Hepatocyte (in vitro differentiated cells): ENCODE measurements around the gene ACHE. TPM values are rescaled to one million over a fixed set of nuclear protein-coding genes. Genes with fewer than 3 reads are reported as not detected.

Experiments used
- DNase-seq: peaks from one replicate; pipeline ENCODE4 v3.0.0-alpha.2; 2016; ENCODE audit warnings: low spot score
- H2AFZ ChIP-seq: fragments of 200-600 bp; sonication (generic); 2 replicates; pipeline ENCODE4 v1.6.0; 2016; ENCODE audit warnings: antibody characterized with exemption, mild to moderate bottlenecking
- H3K27ac ChIP-seq: fragments of 200-600 bp; sonication (generic); 2 replicates; pipeline ENCODE4 v1.5.1; 2016; ENCODE audit warnings: mild to moderate bottlenecking
- H3K27me3 ChIP-seq: fragments of 200-600 bp; sonication (generic); 2 replicates; pipeline ENCODE4 v1.6.1; 2016
- H3K36me3 ChIP-seq: fragments of 200-600 bp; sonication (generic); replicated peaks from 2 replicates; pipeline ENCODE4 v1.5.1; 2016; ENCODE audit warnings: low read depth; ENCODE audit not compliant: insufficient read depth
- H3K4me1 ChIP-seq: fragments of 200-600 bp; sonication (generic); 2 replicates; pipeline ENCODE4 v1.5.1; 2016; ENCODE audit warnings: mild to moderate bottlenecking, moderate library complexity; ENCODE audit not compliant: insufficient read depth
- H3K4me2 ChIP-seq: fragments of 200-600 bp; sonication (generic); 2 replicates; pipeline ENCODE4 v1.6.0; 2016
- H3K4me3 ChIP-seq: fragments of 200-600 bp; sonication (generic); 2 replicates; pipeline ENCODE4 v1.5.1; 2016; ENCODE audit warnings: mild to moderate bottlenecking
- H3K79me2 ChIP-seq: fragments of 200-600 bp; sonication (generic); 2 replicates; pipeline ENCODE4 v1.6.0; 2017; ENCODE audit warnings: mild to moderate bottlenecking
- H3K9me2 ChIP-seq: fragments of 200-600 bp; sonication (generic); replicated peaks from 2 replicates; pipeline ENCODE4 v1.6.0; 2017; ENCODE audit warnings: mild to moderate bottlenecking; ENCODE audit not compliant: insufficient read depth
- H3K9me3 ChIP-seq: fragments of 200-600 bp; sonication (generic); 2 replicates; pipeline ENCODE4 v1.5.1; 2016; ENCODE audit warnings: low read depth, mild to moderate bottlenecking
- H4K20me1 ChIP-seq: fragments of 200-600 bp; sonication (generic); 2 replicates; pipeline ENCODE4 v1.6.0; 2016; ENCODE audit warnings: mild to moderate bottlenecking; ENCODE audit not compliant: insufficient read depth, poor library complexity, severe bottlenecking
- EZH2 ChIP-seq: fragments of 200-600 bp; sonication (generic); IDR thresholded peaks from 2 replicates; pipeline ENCODE4 v1.6.1; 2016; ENCODE audit warnings: antibody characterized with exemption, mild to moderate bottlenecking, borderline replicate concordance
- EZH2phosphoT487 ChIP-seq: fragments of 200-600 bp; sonication (generic); IDR thresholded peaks from one replicate; pipeline ENCODE4 v1.6.1; 2018; ENCODE audit warnings: antibody characterized with exemption, mild to moderate bottlenecking, low read depth, moderate library complexity; ENCODE audit not compliant: unreplicated experiment, severe bottlenecking
- WGBS: methylation state at CpG from one replicate; pipeline ENCODE4 v1.1.6; 2016; ENCODE audit warnings: low lambda C conversion rate; ENCODE audit errors: missing lambda C conversion rate; 5-methylcytosine and 5-hydroxymethylcytosine counted together
- polyA plus RNA-seq: library from polyadenylated mRNA; unstranded; fragments of >200 nt; fragmentation: Nextera tagmentation; extraction: Ambion mirVana; gene quantifications from 2 replicates; pipeline ENCODE4 v1.2.1, GENCODE V29; 2016
- total RNA-seq: library from RNA; depleted of rRNA; stranded (reverse); fragments of >200 nt; gene quantifications from 2 replicates; pipeline ENCODE4 v1.2.3, GENCODE V29; 2014
- TF ChIP-seq, protein P1 (sequence below): fragments of 200-600 bp; sonication (generic); IDR thresholded peaks from 2 replicates; pipeline ENCODE4 v1.5.1; 2016; ENCODE audit warnings: antibody characterized with exemption, mild to moderate bottlenecking; ENCODE audit not compliant: poor library complexity

ACHE gene
- total and polyA plus RNA-seq, 2 experiments from 2014 or later: 4.6 to 16.3 TPM

DNA sequence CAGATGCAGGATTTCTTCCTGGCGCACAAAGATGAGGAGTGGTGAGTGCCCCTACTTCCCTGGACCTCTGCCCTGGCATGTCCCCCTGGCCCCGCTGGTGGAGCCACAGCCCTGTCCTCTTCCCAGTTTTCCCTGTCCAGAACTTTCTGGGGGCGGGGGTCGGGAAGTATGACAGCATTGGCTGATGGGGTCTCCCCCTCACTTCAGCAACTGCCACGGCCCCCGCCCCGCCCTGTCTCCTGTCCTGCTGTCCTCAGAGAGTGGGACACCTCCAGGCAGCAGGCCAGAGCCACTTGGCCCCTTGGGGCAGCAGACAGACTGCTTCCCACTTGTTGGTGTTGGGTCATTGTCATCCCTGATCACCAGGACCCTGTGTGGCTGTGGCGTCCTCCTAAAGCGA, 13.5 kb downstream of the ACHE start:
- Histone ChIP-seq H3K9me2 (no peaks in the 10 kb centered on the region), H3K4me1 (peaks cover 10% of the 10 kb centered on the region), H2AFZ (no peak overlapping the region), H3K27ac (no peak overlapping the region), H3K79me2 (peaks cover 80% of the 10 kb centered on the region), H4K20me1 (peaks cover 49% of the 10 kb centered on the region), H3K9me3 (no peaks in the 10 kb centered on the region), H3K4me2 (no peak overlapping the region), H3K36me3 (no peaks in the 10 kb centered on the region), H3K27me3 (no peaks in the 10 kb centered on the region), H3K4me3 (no peak overlapping the region)
- 95% methylated on average over 9 of the region's 9 CpGs for WGBS
- no peak for DNase-seq
- TF ChIP-seq, protein P1, sequence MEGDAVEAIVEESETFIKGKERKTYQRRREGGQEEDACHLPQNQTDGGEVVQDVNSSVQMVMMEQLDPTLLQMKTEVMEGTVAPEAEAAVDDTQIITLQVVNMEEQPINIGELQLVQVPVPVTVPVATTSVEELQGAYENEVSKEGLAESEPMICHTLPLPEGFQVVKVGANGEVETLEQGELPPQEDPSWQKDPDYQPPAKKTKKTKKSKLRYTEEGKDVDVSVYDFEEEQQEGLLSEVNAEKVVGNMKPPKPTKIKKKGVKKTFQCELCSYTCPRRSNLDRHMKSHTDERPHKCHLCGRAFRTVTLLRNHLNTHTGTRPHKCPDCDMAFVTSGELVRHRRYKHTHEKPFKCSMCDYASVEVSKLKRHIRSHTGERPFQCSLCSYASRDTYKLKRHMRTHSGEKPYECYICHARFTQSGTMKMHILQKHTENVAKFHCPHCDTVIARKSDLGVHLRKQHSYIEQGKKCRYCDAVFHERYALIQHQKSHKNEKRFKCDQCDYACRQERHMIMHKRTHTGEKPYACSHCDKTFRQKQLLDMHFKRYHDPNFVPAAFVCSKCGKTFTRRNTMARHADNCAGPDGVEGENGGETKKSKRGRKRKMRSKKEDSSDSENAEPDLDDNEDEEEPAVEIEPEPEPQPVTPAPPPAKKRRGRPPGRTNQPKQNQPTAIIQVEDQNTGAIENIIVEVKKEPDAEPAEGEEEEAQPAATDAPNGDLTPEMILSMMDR: no peak
- TF ChIP-seq EZH2 (no peak), EZH2phosphoT487 (no peak)

DNA sequence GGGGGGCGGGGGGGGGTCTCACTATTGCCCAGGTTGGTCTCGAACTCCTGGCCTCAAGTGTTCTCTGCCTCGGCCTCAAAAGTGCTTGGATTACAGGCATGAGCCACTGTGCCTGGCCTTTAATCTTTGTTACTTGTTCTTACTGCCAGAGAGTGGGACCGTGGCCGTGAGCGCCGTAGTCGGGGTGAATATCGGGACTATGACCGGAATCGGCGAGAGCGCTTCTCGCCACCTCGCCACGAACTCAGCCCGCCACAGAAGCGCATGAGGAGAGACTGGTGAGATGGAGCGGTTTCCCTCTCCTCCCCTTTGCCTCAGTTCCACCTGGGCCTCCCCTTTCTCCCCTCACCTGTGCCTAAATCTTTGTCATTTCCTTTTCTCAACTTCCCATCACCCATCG, 14.6 kb downstream of the ACHE start:
- H4K20me1 ChIP-seq: peaks cover 58% of the 10 kb centered on the region
- H3K4me3 ChIP-seq: no peak overlapping the region
- no peaks in the 10 kb centered on the region for H3K36me3 ChIP-seq
- TF ChIP-seq EZH2: no peak
- TF ChIP-seq, protein P1: no peak
- H3K4me2 ChIP-seq: no peak overlapping the region
- H3K27me3 ChIP-seq: no peaks in the 10 kb centered on the region
- no peak overlapping the region for H3K27ac ChIP-seq
- peaks cover 19% of the 10 kb centered on the region for H3K4me1 ChIP-seq
- no peaks in the 10 kb centered on the region for H3K9me2 ChIP-seq
- H3K9me3 ChIP-seq: no peaks in the 10 kb centered on the region
- peaks cover 91% of the 10 kb centered on the region for H3K79me2 ChIP-seq
- no peak overlapping the region for H2AFZ ChIP-seq
- DNase-seq: no peak
- 96% methylated on average over 20 of the region's 20 CpGs for WGBS

DNA sequence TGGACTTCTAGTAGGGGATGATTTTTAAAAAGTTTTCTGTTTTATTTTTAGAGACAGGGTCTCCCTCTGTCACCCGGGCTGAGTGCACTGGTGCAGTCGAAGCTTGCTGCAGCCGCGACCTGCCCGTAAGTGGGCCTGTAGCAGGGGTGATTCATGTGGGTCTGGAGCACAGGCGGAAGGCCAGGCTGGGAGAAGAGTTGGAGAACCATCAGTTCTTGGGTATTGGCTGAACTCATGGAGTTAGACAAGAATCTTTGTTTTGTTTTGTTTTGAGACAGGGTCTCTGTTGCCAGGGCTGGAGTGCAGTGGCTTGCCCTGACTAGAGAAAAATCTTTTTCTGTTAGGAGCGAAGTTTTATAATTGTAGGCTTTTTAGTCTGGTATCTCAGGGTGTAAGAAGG, 15.0 kb downstream of the ACHE start:
- 92% methylated on average over 7 of the region's 7 CpGs for WGBS
- Histone ChIP-seq H3K4me1 (peaks cover 23% of the 10 kb centered on the region), H3K4me3 (no peak overlapping the region), H3K27me3 (no peaks in the 10 kb centered on the region), H3K4me2 (no peak overlapping the region), H3K9me3 (no peaks in the 10 kb centered on the region), H3K79me2 (peaks cover 92% of the 10 kb centered on the region), H2AFZ (no peak overlapping the region), H3K27ac (no peak overlapping the region), H4K20me1 (peaks cover 63% of the 10 kb centered on the region), H3K9me2 (no peaks in the 10 kb centered on the region), H3K36me3 (no peaks in the 10 kb centered on the region)
- TF ChIP-seq, protein P1: no peak
- no peak for TF ChIP-seq EZH2phosphoT487
- TF ChIP-seq EZH2: no peak
- no peak for DNase-seq

DNA sequence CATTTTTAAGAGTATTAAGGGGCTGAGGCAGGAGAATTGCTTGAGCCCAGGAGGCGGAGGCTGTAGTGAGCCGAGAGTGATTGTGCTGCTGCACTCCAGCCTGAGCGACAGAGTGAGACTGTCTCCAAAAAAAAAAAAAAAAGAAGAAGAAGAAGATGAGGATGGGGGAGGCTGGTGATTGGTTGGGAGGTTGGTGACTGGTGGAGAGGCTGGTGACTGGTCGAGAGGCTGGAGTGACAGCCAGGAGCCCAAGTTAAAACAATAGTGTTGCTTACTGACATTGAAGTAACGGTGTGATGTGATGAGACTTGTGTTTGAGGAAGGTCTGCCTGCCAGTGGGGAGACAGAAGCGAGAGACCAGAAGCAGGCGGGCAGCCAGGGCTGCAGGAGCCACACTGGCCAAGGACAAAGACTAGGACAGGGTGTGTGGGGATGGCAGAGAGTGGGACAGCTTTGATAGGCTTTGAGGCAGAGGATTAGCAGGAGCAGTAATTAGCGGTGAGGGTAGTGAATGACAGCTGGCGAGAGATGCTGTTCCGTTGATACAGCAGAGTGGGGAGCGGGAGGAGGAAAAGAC, 15.9 kb downstream of the ACHE start:
- TF ChIP-seq EZH2phosphoT487 (no peak), EZH2 (no peak)
- TF ChIP-seq, protein P1: no peak
- Histone ChIP-seq H3K9me3 (no peaks in the 10 kb centered on the region), H3K36me3 (no peaks in the 10 kb centered on the region), H3K4me1 (peaks cover 23% of the 10 kb centered on the region), H3K27me3 (no peaks in the 10 kb centered on the region), H4K20me1 (peaks cover 65% of the 10 kb centered on the region), H3K79me2 (peaks cover 95% of the 10 kb centered on the region), H3K9me2 (no peaks in the 10 kb centered on the region), H3K4me2 (no peak overlapping the region), H3K4me3 (no peak overlapping the region), H3K27ac (no peak overlapping the region), H2AFZ (no peak overlapping the region)
- WGBS: 86% methylated on average over 10 of the region's 11 CpGs
- no peak for DNase-seq
